Kidney (tissue), 14 donors: ENCODE measurements around the gene ATP11B. TPM values are rescaled to one million over a fixed set of nuclear protein-coding genes. Genes with fewer than 3 reads are reported as not detected.
A peak's percentile ranks its signal among the peaks of the same experiment; 100 is the strongest.

Source experiments
- DNase-seq, 5 donors: peaks; one replicate each; pipeline ENCODE4 v3.0.0-alpha.2; 2013 to 2020
- FAIRE-seq: peaks from 2 replicates; lab custom pipeline; 2012; peaks lifted over from hg19 to GRCh38; lab: Jason Lieb, UNC
- H3K27ac ChIP-seq, 2 donors: one replicate each; pipeline ENCODE4 v1.7.0; 2013; ENCODE audit warnings: low read depth in 2 of 2, low read length in 2 of 2, inconsistent platforms in 1 of 2
- H3K27me3 ChIP-seq: one replicate; pipeline ENCODE4 v1.7.1; 2013; ENCODE audit warnings: low read length, inconsistent platforms; ENCODE audit not compliant: control insufficient read depth, insufficient read depth
- H3K36me3 ChIP-seq, 3 donors: one replicate each; pipeline versions ENCODE4 v1.7.0 to v1.7.1; 2013; ENCODE audit warnings: low read length in 3 of 3, control low read depth in 1 of 3, inconsistent platforms in 1 of 3; ENCODE audit not compliant: insufficient read depth in 3 of 3, control insufficient read depth in 2 of 3
- H3K4me1 ChIP-seq, 3 donors: one replicate each; pipeline versions ENCODE4 v1.7.0 to v1.7.1; 2013; ENCODE audit warnings: low read length in 3 of 3, inconsistent platforms in 1 of 3, low read depth in 1 of 3; ENCODE audit not compliant: control insufficient read depth in 2 of 3, insufficient read depth in 2 of 3
- H3K4me3 ChIP-seq, 3 donors: one replicate each; pipeline versions ENCODE4 v1.7.0 to v1.8.1; 2013; ENCODE audit warnings: low read length in 3 of 3, control low read depth in 1 of 3, inconsistent platforms in 1 of 3
- H3K9ac ChIP-seq, 3 donors: one replicate each; pipeline versions ENCODE4 v1.7.0 to v1.7.1; 2013; ENCODE audit warnings: low read length in 3 of 3, control low read depth in 1 of 3, inconsistent platforms in 1 of 3
- H3K9me3 ChIP-seq, 3 donors: one replicate each; pipeline versions ENCODE4 v1.7.0 to v1.7.1; 2013; ENCODE audit warnings: low read length in 3 of 3, control low read depth in 1 of 3, inconsistent platforms in 1 of 3; ENCODE audit not compliant: control insufficient read depth in 2 of 3, insufficient read depth in 1 of 3
- intact Hi-C: fragments of 100-400 bp; cut with DNase I; formaldehyde crosslinking; loops from one replicate; pipeline ENCODE4 v1.11.1; 2022
- polyA plus RNA-seq: library from polyadenylated mRNA; stranded (reverse); fragments of 350-450 nt; fragmentation: Illumina TruSeq; extraction: RNeasy Lipid Tissue Mini Kit (QIAGEN cat#74804); gene quantifications from one replicate; pipeline ENCODE4 v1.2.3, GENCODE V29; 2014; ENCODE audit warnings: low read depth, low replicate concordance; ENCODE audit not compliant: insufficient read depth
- total RNA-seq: library from RNA; stranded (reverse); fragmentation: NEBNext Ultra II Directional; extraction: Animal tissue kit (Norgen Biotek cat#: 25700); gene quantifications from one replicate; pipeline ENCODE4 v1.2.1, GENCODE V29; 2021
- TF ChIP-seq, protein P1 (sequence below): IDR thresholded peaks from 3 replicates; pipeline ENCODE4 v1.5.1; 2012; ENCODE audit warnings: mild to moderate bottlenecking, moderate library complexity, borderline replicate concordance; ENCODE audit not compliant: insufficient read depth; ENCODE audit errors: extremely low read depth
- donor health status: control.
- donor health status: control.
- donor health status: control.
- donor health status: control.
- donor health status: control.
- donor health status: DM: yes; HTN: yes; CAD: no.
- donor health status: Normal renal cell carcinoma (clear cell type).

Gene ATP11B
- total and polyA plus RNA-seq, 2 donors from 2014 or later: 8.0 to 65.0 TPM

- Histone ChIP-seq H3K4me3 (peak overlapping the region in 1 of 3 donors; percentile 19), H3K27ac (no peak overlapping the region), H3K9me3 (no peaks in the 10 kb centered on the region), H3K9ac (no peak overlapping the region), H3K4me1 (peaks cover 0 to 5% (median 0%) of the 10 kb centered on the region in 3 donors), H3K36me3 (no peaks in the 10 kb centered on the region), H3K27me3 (no peaks in the 10 kb centered on the region)
- DNase-seq (no peak), FAIRE-seq (no peak)
- intact Hi-C loops: no loop called here
- TF ChIP-seq, protein P1, sequence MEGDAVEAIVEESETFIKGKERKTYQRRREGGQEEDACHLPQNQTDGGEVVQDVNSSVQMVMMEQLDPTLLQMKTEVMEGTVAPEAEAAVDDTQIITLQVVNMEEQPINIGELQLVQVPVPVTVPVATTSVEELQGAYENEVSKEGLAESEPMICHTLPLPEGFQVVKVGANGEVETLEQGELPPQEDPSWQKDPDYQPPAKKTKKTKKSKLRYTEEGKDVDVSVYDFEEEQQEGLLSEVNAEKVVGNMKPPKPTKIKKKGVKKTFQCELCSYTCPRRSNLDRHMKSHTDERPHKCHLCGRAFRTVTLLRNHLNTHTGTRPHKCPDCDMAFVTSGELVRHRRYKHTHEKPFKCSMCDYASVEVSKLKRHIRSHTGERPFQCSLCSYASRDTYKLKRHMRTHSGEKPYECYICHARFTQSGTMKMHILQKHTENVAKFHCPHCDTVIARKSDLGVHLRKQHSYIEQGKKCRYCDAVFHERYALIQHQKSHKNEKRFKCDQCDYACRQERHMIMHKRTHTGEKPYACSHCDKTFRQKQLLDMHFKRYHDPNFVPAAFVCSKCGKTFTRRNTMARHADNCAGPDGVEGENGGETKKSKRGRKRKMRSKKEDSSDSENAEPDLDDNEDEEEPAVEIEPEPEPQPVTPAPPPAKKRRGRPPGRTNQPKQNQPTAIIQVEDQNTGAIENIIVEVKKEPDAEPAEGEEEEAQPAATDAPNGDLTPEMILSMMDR: no peak
These were observed 126.6 kb downstream of the ATP11B start for GRCh38 chr3:182919866-182920357.

GRCh38 chr3:182920515-182921084 is 127.3 kb downstream of the ATP11B start:
- TF ChIP-seq, protein P1: no peak
- H3K27ac ChIP-seq: peak overlapping the region in 1 of 2 donors; percentile 54
- intact Hi-C loops: no loop called here

DNA sequence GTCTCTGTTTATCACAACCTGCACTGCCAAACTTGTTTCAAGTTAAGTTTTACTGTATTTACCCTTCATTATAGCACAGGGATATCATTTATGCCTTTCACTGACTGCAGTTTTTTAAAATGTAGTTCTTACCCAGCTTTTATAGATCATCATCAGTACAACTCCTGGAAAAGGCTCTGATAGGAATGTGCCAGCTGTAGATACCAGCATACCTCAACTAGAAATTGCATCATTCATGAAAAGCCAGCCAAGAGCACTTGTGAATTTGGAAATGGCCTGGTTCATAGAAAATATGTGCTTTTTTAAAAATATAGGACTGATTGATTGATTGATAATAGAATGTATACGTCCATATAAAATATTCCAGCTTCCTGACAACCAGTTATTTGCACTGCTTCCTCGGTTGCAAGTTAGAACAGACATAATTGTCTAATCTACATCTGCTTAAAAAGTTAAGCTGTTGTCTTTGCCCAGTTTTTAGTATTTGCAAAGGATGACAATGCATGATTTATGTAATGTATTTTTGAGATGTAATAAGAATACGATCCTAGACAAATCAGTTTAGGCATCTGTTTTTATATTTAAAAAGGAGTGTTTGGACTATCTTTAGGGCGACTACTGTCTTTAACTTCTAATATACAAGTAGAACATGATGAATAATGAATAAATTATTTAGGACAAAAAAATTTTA is 128.5 kb downstream of the ATP11B start:
- intact Hi-C loops: no loop called here
- Histone ChIP-seq H3K27me3 (no peaks in the 10 kb centered on the region), H3K9ac (no peak overlapping the region), H3K27ac (no peak overlapping the region), H3K4me3 (no peak overlapping the region), H3K4me1 (peaks cover 0 to 5% (median 0%) of the 10 kb centered on the region in 3 donors), H3K36me3 (no peaks in the 10 kb centered on the region), H3K9me3 (no peaks in the 10 kb centered on the region)
- TF ChIP-seq, protein P1: no peak
- no peak for DNase-seq
- FAIRE-seq: no peak

More at GRCh38 chr3:182920515-182921084, 127.3 kb downstream of the ATP11B start:
- FAIRE-seq (no peak), DNase-seq (no peak)
- Histone ChIP-seq H3K4me1 (peaks cover 0 to 5% (median 0%) of the 10 kb centered on the region in 3 donors), H3K4me3 (peak overlapping the region in 1 of 3 donors; percentile 19), H3K9ac (peak overlapping the region in 1 of 3 donors; percentile 37), H3K9me3 (no peaks in the 10 kb centered on the region), H3K27me3 (no peaks in the 10 kb centered on the region), H3K36me3 (no peaks in the 10 kb centered on the region)
